Spleen (tissue), 3 donors: ENCODE measurements around the gene C9.

Experiments
- POLR2A ChIP-seq, 3 donors: fragments of 450-650 bp; IDR thresholded peaks; one replicate each; pipeline ENCODE4 v1.5.1; 2017; ENCODE audit warnings: antibody characterized with exemption in 3 of 3, mild to moderate bottlenecking in 1 of 3
- POLR2AphosphoS5 ChIP-seq, 3 donors: sonication (generic); formaldehyde crosslinking; IDR thresholded peaks; one replicate each; pipeline ENCODE4 v1.5.1; 2017; ENCODE audit warnings: antibody characterized with exemption in 3 of 3

DNA sequence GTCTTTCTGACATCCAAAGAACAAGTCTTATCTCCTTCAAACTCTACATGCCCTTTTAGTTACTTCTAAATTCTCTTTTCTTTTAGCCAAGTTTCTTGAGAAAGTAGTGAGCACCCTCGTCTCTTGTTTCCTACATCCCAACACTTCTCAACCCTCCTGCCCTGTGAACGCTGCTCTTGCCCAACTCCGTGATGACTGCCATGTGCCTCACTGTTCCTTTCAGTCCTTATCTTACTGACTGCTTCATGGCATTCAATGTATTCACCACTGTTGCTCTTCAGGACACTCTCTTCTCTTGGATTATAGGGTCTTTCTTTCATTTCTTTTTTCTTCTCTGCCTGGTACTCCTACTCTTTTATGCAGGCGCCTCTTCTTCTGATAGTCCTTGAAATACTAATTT lies 14.8 kb downstream of the C9 start:
- TF ChIP-seq POLR2A (IDR thresholded peaks at IDR 0.05) (no peak), POLR2AphosphoS5 (IDR thresholded peaks at IDR 0.05) (no peak)
